ENCODE measurements around the gene CRIP1.

Gene CRIP1

GRCh38 chr14:105440992-105441391, 45.7 kb upstream of the CRIP1 start:
- no peak for FAIRE-seq
- no peak for TF ChIP-seq CTCF (IDR thresholded peaks at IDR 0.05; ENCODE audit: insufficient read depth, missing control alignments)
- DNase-seq (ENCODE audit: insufficient read length, low spot score): no peak

- DNase-seq (ENCODE audit: insufficient read length, low spot score) (no peak), FAIRE-seq (no peak)
- no peak for TF ChIP-seq CTCF (IDR thresholded peaks at IDR 0.05; ENCODE audit: insufficient read depth, missing control alignments)
Measured at GRCh38 chr14:105442125-105442524, 44.6 kb upstream of the CRIP1 start.

GRCh38 chr14:105442834-105443233, 43.9 kb upstream of the CRIP1 start:
- no peak for FAIRE-seq

GRCh38 chr14:105444859-105445258, 41.8 kb upstream of the CRIP1 start:
- DNase-seq (ENCODE audit: insufficient read length, low spot score) (no peak), FAIRE-seq (no peak)
- TF ChIP-seq CTCF (IDR thresholded peaks at IDR 0.05; ENCODE audit: insufficient read depth, missing control alignments): no peak

More at GRCh38 chr14:105442834-105443233, 43.9 kb upstream of the CRIP1 start:
- no peak for TF ChIP-seq CTCF (IDR thresholded peaks at IDR 0.05; ENCODE audit: insufficient read depth, missing control alignments)
- DNase-seq (ENCODE audit: insufficient read length, low spot score): no peak

GRCh38 chr14:105445290-105445689, 41.4 kb upstream of the CRIP1 start:
- DNase-seq (ENCODE audit: insufficient read length, low spot score): no peak
- TF ChIP-seq CTCF (IDR thresholded peaks at IDR 0.05; ENCODE audit: insufficient read depth, missing control alignments): no peak
- FAIRE-seq: no peak

GRCh38 chr14:105445901-105446845, 40.5 kb upstream of the CRIP1 start:
- no peak for TF ChIP-seq CTCF (IDR thresholded peaks at IDR 0.05; ENCODE audit: insufficient read depth, missing control alignments)
- FAIRE-seq (no peak), DNase-seq (ENCODE audit: insufficient read length, low spot score) (no peak)

- no peak for DNase-seq (ENCODE audit: insufficient read length, low spot score)
- no peak for TF ChIP-seq CTCF (IDR thresholded peaks at IDR 0.05; ENCODE audit: insufficient read depth, missing control alignments)
- no peak for FAIRE-seq
Measured at GRCh38 chr14:105446971-105447370, 39.7 kb upstream of the CRIP1 start.

Data from D721Med (cell line).